GM23338 (cell line): ENCODE data around the gene AKAP8L. TPM values are rescaled to one million over a fixed set of nuclear protein-coding genes. Genes with fewer than 3 reads are reported as not detected.

Source experiments
- ATAC-seq: fragments of 200-7000 bp; cut with Tn5 transposase; 3 replicates; pipeline ENCODE4 v1.9.1; 2020
- DNase-seq: peaks from one replicate; pipeline ENCODE4 v3.0.0-alpha.2; 2015; ENCODE audit warnings: low spot score
- H2AFZ ChIP-seq: fragments of 200-600 bp; sonication (generic); 2 replicates; pipeline ENCODE4 v1.8.0; 2016; ENCODE audit warnings: antibody characterized with exemption, mild to moderate bottlenecking, moderate library complexity
- H3F3A ChIP-seq: fragments of 200-600 bp; sonication (generic); replicated peaks from 2 replicates; pipeline ENCODE4 v1.8.0; 2017; ENCODE audit warnings: antibody characterized with exemption, mixed run types, low read depth
- H3K27ac ChIP-seq: fragments of 200-600 bp; sonication (generic); 2 replicates; pipeline ENCODE4 v1.6.1; 2016; ENCODE audit warnings: low read depth
- H3K27me3 ChIP-seq: fragments of 200-600 bp; sonication (generic); 2 replicates; pipeline ENCODE4 v1.8.0; 2016; ENCODE audit warnings: mild to moderate bottlenecking, mixed run types, moderate library complexity; ENCODE audit not compliant: insufficient read depth
- H3K36me3 ChIP-seq: fragments of 200-600 bp; sonication (generic); 2 replicates; pipeline ENCODE4 v1.8.0; 2016; ENCODE audit warnings: mild to moderate bottlenecking; ENCODE audit not compliant: insufficient read depth
- H3K4me1 ChIP-seq: fragments of 200-600 bp; sonication (generic); 2 replicates; pipeline ENCODE4 v1.8.0; 2016; ENCODE audit warnings: mild to moderate bottlenecking, moderate library complexity; ENCODE audit not compliant: insufficient read depth
- H3K4me2 ChIP-seq: fragments of 200-600 bp; sonication (generic); 2 replicates; pipeline ENCODE4 v1.7.1; 2017; ENCODE audit warnings: mixed run types
- H3K4me3 ChIP-seq: fragments of 200-600 bp; sonication (generic); 2 replicates; pipeline ENCODE4 v1.6.1; 2016; ENCODE audit warnings: mixed run types
- H3K79me2 ChIP-seq: fragments of 200-600 bp; sonication (generic); replicated peaks from 2 replicates; pipeline ENCODE4 v1.8.0; 2017; ENCODE audit warnings: mild to moderate bottlenecking; ENCODE audit not compliant: insufficient read depth
- H3K9me2 ChIP-seq: fragments of 200-600 bp; sonication (generic); 2 replicates; pipeline ENCODE4 v1.8.0; 2017; ENCODE audit not compliant: insufficient read depth
- H4K20me1 ChIP-seq: fragments of 200-600 bp; sonication (generic); replicated peaks from 2 replicates; pipeline ENCODE4 v1.8.0; 2017; ENCODE audit warnings: mild to moderate bottlenecking; ENCODE audit not compliant: insufficient read depth
- H3K27ac Mint-ChIP-seq: 2 replicates; pipeline ENCODE4 v1.8.0; 2020; ENCODE audit warnings: inconsistent platforms, mild to moderate bottlenecking, moderate library complexity, mixed read lengths
- H3K27me3 Mint-ChIP-seq: 3 replicates; pipeline ENCODE4 v1.8.0; 2022; ENCODE audit warnings: low read depth, mild to moderate bottlenecking, moderate library complexity, mixed read lengths, inconsistent platforms; ENCODE audit not compliant: insufficient read depth, poor library complexity
- H3K36me3 Mint-ChIP-seq: 3 replicates; pipeline ENCODE4 v1.8.0; 2021; ENCODE audit warnings: low read depth, mild to moderate bottlenecking, inconsistent platforms, moderate library complexity, mixed read lengths
- H3K4me1 Mint-ChIP-seq: 3 replicates; pipeline ENCODE4 v1.8.0; 2020; ENCODE audit warnings: mild to moderate bottlenecking, inconsistent platforms, mixed read lengths
- H3K4me3 Mint-ChIP-seq: 3 replicates; pipeline ENCODE4 v1.8.0; 2021; ENCODE audit warnings: moderate library complexity, mild to moderate bottlenecking, inconsistent platforms, mixed read lengths
- H3K9me3 Mint-ChIP-seq: 3 replicates; pipeline ENCODE4 v1.8.0; 2020; ENCODE audit warnings: moderate library complexity, mild to moderate bottlenecking, inconsistent platforms, mixed read lengths
- CREB1 ChIP-seq: fragments of 250-450 bp; sonication (Bioruptor Pico); IDR thresholded peaks from 2 replicates; pipeline ENCODE4 v1.5.0; 2020; ENCODE audit warnings: low read depth, mild to moderate bottlenecking, moderate library complexity
- EZH2phosphoT487 ChIP-seq: fragments of 200-600 bp; sonication (generic); IDR thresholded peaks from one replicate; pipeline ENCODE4 v1.8.1; 2018; ENCODE audit warnings: antibody characterized with exemption; ENCODE audit not compliant: unreplicated experiment
- JUNB ChIP-seq: IDR thresholded peaks from one replicate; pipeline ENCODE4 v1.6.1; 2016; ENCODE audit warnings: antibody characterized with exemption; ENCODE audit not compliant: unreplicated experiment
- POLR2AphosphoS5 ChIP-seq: IDR thresholded peaks from 2 replicates; pipeline ENCODE4 v1.6.1; 2016; ENCODE audit warnings: antibody characterized with exemption, low read depth
- ZNF331 ChIP-seq: fragments of 250-450 bp; sonication (Bioruptor Pico); IDR thresholded peaks from 2 replicates; pipeline ENCODE4 v1.5.0; 2020; ENCODE audit warnings: low read depth, mild to moderate bottlenecking, moderate library complexity
- polyA plus RNA-seq: library from polyadenylated mRNA; unstranded; fragments of >200 nt; fragmentation: Nextera tagmentation; extraction: Ambion mirVana; gene quantifications from 2 replicates; pipeline ENCODE4 v1.2.1, GENCODE V29; 2016
- total RNA-seq: library from RNA; depleted of rRNA; stranded (reverse); fragments of >200 nt; shearing (Covaris generic); gene quantifications from 2 replicates; pipeline ENCODE4 v1.2.3, GENCODE V29; 2014
- TF ChIP-seq, protein P1 (sequence below): fragments of 250-450 bp; sonication (Bioruptor Pico); IDR thresholded peaks from 2 replicates; pipeline ENCODE4 v1.5.0; 2020; ENCODE audit warnings: mild to moderate bottlenecking, moderate library complexity
- TF ChIP-seq, protein P2 (sequence below): IDR thresholded peaks from one replicate; pipeline ENCODE4 v1.6.1; 2018; ENCODE audit warnings: antibody characterized with exemption; ENCODE audit not compliant: unreplicated experiment
- TF ChIP-seq, protein P3 (sequence below), 2 experiments: fragments of 200-600 bp in 1 of 2; sonication (generic) in 1 of 2; conservative IDR thresholded peaks; 2 replicates each; pipeline versions ENCODE4 v1.5.1 to v1.6.1; 2016 to 2017; ENCODE audit warnings: antibody characterized with exemption in 2 of 2, low read depth in 2 of 2, mild to moderate bottlenecking in 2 of 2, moderate library complexity in 1 of 2

Gene AKAP8L
- total and polyA plus RNA-seq, 2 experiments from 2014 or later, result 78.8 to 165 TPM

DNA sequence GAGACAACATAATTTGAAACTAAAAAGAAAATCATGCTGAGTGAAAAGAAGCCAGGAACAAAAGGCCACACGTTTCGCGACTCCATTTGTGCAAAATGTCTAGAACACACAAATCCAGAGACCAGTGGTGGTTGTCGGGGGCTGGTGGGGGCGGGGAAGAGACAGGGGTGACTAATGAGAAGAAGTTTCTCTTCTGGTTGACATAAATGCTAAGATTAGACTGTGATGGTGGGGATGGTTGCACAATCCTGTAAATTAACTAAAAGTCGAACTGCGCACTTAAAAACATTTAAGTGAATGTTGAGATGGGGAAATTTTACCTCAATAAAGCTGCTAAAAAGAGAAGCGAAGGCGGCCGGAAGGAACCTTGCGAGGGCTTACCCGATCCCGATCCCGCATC is 46.3 kb downstream of the AKAP8L start (continued):
- TF ChIP-seq, protein P1, sequence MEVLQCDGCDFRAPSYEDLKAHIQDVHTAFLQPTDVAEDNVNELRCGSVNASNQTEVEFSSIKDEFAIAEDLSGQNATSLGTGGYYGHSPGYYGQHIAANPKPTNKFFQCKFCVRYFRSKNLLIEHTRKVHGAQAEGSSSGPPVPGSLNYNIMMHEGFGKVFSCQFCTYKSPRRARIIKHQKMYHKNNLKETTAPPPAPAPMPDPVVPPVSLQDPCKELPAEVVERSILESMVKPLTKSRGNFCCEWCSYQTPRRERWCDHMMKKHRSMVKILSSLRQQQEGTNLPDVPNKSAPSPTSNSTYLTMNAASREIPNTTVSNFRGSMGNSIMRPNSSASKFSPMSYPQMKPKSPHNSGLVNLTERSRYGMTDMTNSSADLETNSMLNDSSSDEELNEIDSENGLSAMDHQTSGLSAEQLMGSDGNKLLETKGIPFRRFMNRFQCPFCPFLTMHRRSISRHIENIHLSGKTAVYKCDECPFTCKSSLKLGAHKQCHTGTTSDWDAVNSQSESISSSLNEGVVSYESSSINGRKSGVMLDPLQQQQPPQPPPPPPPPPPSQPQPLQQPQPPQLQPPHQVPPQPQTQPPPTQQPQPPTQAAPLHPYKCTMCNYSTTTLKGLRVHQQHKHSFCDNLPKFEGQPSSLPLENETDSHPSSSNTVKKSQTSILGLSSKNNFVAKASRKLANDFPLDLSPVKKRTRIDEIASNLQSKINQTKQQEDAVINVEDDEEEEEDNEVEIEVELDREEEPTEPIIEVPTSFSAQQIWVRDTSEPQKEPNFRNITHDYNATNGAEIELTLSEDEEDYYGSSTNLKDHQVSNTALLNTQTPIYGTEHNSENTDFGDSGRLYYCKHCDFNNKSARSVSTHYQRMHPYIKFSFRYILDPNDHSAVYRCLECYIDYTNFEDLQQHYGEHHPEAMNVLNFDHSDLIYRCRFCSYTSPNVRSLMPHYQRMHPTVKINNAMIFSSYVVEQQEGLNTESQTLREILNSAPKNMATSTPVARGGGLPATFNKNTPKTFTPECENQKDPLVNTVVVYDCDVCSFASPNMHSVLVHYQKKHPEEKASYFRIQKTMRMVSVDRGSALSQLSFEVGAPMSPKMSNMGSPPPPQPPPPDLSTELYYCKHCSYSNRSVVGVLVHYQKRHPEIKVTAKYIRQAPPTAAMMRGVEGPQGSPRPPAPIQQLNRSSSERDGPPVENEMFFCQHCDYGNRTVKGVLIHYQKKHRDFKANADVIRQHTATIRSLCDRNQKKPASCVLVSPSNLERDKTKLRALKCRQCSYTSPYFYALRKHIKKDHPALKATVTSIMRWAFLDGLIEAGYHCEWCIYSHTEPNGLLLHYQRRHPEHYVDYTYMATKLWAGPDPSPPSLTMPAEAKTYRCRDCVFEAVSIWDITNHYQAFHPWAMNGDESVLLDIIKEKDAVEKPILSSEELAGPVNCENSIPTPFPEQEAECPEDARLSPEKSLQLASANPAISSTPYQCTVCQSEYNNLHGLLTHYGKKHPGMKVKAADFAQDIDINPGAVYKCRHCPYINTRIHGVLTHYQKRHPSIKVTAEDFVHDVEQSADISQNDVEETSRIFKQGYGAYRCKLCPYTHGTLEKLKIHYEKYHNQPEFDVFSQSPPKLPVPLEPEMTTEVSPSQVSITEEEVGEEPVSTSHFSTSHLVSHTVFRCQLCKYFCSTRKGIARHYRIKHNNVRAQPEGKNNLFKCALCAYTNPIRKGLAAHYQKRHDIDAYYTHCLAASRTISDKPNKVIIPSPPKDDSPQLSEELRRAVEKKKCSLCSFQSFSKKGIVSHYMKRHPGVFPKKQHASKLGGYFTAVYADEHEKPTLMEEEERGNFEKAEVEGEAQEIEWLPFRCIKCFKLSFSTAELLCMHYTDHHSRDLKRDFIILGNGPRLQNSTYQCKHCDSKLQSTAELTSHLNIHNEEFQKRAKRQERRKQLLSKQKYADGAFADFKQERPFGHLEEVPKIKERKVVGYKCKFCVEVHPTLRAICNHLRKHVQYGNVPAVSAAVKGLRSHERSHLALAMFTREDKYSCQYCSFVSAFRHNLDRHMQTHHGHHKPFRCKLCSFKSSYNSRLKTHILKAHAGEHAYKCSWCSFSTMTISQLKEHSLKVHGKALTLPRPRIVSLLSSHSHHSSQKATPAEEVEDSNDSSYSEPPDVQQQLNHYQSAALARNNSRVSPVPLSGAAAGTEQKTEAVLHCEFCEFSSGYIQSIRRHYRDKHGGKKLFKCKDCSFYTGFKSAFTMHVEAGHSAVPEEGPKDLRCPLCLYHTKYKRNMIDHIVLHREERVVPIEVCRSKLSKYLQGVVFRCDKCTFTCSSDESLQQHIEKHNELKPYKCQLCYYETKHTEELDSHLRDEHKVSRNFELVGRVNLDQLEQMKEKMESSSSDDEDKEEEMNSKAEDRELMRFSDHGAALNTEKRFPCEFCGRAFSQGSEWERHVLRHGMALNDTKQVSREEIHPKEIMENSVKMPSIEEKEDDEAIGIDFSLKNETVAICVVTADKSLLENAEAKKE (CRISPR knock-in tag), result no peak
- TF ChIP-seq JUNB, result no peak

DNA sequence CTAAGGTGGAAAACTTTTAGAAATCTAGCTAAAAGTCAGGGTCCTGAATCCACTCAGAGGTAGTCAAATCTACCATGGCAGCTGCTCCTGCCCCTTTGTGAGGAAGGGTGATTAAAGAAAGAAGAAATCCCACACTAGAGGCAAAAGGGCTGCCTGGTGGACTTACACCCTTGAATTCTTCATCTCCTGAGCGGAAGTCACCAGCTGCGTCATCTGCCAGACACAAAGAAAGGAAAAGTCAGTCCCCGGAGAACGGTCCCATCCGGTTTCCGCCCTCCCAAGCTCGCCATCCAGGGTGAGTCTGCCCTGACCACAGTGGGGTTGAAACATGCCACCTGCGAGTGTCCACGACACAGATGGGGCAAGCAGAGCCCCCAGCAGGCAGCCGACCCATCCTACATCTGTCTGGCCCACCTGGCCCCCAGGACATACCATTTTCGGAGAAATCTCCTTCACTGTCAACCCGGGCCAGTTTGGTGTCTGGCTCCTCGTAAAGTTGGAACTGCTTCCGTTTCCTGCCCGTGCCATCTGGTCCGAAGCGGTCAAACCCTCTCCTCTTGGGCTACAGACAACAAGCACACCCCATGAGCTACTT is 46.9 kb downstream of the AKAP8L start:
- H3F3A ChIP-seq, result no peaks in the 10 kb centered on the region
- no peaks in the 10 kb centered on the region for H3K9me2 ChIP-seq
- ATAC-seq (no peak), DNase-seq (no peak)
- no peak overlapping the region for H3K4me3 ChIP-seq
- H2AFZ ChIP-seq, result no peak overlapping the region
- H3K4me1 ChIP-seq, result no peaks in the 10 kb centered on the region
- H3K36me3 ChIP-seq, result peaks cover 28% of the 10 kb centered on the region
- Mint-ChIP-seq H3K27me3 (peaks cover 13% of the 10 kb centered on the region), H3K9me3 (no peaks in the 10 kb centered on the region), H3K4me3 (no peak overlapping the region), H3K27ac (no peak overlapping the region), H3K36me3 (peaks cover 65% of the 10 kb centered on the region), H3K4me1 (peaks cover 3% of the 10 kb centered on the region)
- peaks cover 23% of the 10 kb centered on the region for H4K20me1 ChIP-seq
- H3K27ac ChIP-seq, result no peak overlapping the region
- no peak overlapping the region for H3K4me2 ChIP-seq
- peaks cover 56% of the 10 kb centered on the region for H3K79me2 ChIP-seq
- H3K27me3 ChIP-seq, result no peaks in the 10 kb centered on the region
- no peak for TF ChIP-seq CREB1 (CRISPR knock-in tag)
- TF ChIP-seq, protein P2, sequence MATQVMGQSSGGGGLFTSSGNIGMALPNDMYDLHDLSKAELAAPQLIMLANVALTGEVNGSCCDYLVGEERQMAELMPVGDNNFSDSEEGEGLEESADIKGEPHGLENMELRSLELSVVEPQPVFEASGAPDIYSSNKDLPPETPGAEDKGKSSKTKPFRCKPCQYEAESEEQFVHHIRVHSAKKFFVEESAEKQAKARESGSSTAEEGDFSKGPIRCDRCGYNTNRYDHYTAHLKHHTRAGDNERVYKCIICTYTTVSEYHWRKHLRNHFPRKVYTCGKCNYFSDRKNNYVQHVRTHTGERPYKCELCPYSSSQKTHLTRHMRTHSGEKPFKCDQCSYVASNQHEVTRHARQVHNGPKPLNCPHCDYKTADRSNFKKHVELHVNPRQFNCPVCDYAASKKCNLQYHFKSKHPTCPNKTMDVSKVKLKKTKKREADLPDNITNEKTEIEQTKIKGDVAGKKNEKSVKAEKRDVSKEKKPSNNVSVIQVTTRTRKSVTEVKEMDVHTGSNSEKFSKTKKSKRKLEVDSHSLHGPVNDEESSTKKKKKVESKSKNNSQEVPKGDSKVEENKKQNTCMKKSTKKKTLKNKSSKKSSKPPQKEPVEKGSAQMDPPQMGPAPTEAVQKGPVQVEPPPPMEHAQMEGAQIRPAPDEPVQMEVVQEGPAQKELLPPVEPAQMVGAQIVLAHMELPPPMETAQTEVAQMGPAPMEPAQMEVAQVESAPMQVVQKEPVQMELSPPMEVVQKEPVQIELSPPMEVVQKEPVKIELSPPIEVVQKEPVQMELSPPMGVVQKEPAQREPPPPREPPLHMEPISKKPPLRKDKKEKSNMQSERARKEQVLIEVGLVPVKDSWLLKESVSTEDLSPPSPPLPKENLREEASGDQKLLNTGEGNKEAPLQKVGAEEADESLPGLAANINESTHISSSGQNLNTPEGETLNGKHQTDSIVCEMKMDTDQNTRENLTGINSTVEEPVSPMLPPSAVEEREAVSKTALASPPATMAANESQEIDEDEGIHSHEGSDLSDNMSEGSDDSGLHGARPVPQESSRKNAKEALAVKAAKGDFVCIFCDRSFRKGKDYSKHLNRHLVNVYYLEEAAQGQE, result no peak
- TF ChIP-seq, protein P3, sequence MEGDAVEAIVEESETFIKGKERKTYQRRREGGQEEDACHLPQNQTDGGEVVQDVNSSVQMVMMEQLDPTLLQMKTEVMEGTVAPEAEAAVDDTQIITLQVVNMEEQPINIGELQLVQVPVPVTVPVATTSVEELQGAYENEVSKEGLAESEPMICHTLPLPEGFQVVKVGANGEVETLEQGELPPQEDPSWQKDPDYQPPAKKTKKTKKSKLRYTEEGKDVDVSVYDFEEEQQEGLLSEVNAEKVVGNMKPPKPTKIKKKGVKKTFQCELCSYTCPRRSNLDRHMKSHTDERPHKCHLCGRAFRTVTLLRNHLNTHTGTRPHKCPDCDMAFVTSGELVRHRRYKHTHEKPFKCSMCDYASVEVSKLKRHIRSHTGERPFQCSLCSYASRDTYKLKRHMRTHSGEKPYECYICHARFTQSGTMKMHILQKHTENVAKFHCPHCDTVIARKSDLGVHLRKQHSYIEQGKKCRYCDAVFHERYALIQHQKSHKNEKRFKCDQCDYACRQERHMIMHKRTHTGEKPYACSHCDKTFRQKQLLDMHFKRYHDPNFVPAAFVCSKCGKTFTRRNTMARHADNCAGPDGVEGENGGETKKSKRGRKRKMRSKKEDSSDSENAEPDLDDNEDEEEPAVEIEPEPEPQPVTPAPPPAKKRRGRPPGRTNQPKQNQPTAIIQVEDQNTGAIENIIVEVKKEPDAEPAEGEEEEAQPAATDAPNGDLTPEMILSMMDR (conservative IDR thresholded peaks at IDR 0.05; ENCODE audit: low read depth in 2 of 2), result no peak
- TF ChIP-seq POLR2AphosphoS5, result no peak
- TF ChIP-seq ZNF331, result no peak
- TF ChIP-seq EZH2phosphoT487, result no peak
